Measurements from ENCODE around the gene NFIX.

NFIX gene

GRCh38 chr19:13010038-13010991, 15.0 kb downstream of the NFIX start:
- DNase-seq (ENCODE audit: low read depth, low spot score): no peak
- H3K4me3 ChIP-seq (ENCODE audit: low read depth, low read length): no peak overlapping the region
- in situ Hi-C loops (cut with HindIII; ENCODE audit: low sequenced_read_pairs): no loop called here
- no peak for TF ChIP-seq CTCF (IDR thresholded peaks at IDR 0.05; ENCODE audit: low read depth, low read length)

- H3K4me3 ChIP-seq (ENCODE audit: low read depth, low read length): no peak overlapping the region
- no peak for TF ChIP-seq CTCF (IDR thresholded peaks at IDR 0.05; ENCODE audit: low read depth, low read length)
- no peak for DNase-seq (ENCODE audit: low read depth, low spot score)
- in situ Hi-C loops (cut with HindIII; ENCODE audit: low sequenced_read_pairs): no loop called here
Observed at GRCh38 chr19:13010992-13011652, 15.8 kb downstream of the NFIX start.

- in situ Hi-C loops (cut with HindIII; ENCODE audit: low sequenced_read_pairs): no loop called here
- H3K4me3 ChIP-seq (ENCODE audit: low read depth, low read length): no peak overlapping the region
- peak; percentile 1 for TF ChIP-seq CTCF (IDR thresholded peaks at IDR 0.05; ENCODE audit: low read depth, low read length)
- DNase-seq (ENCODE audit: low read depth, low spot score): no peak
Observed at GRCh38 chr19:13011653-13012389, 16.5 kb downstream of the NFIX start.

GRCh38 chr19:13012390-13012689, 17.1 kb downstream of the NFIX start:
- no peak overlapping the region for H3K4me3 ChIP-seq (ENCODE audit: low read depth, low read length)
- DNase-seq (ENCODE audit: low read depth, low spot score): no peak
- TF ChIP-seq CTCF (IDR thresholded peaks at IDR 0.05; ENCODE audit: low read depth, low read length): no peak
- in situ Hi-C loops (cut with HindIII; ENCODE audit: low sequenced_read_pairs): no loop called here

- DNase-seq (ENCODE audit: low read depth, low spot score): peak; percentile 75
- no peak for TF ChIP-seq CTCF (IDR thresholded peaks at IDR 0.05; ENCODE audit: low read depth, low read length)
- in situ Hi-C loops (cut with HindIII; ENCODE audit: low sequenced_read_pairs): no loop called here
- H3K4me3 ChIP-seq (ENCODE audit: low read depth, low read length): peak overlapping the region; percentile 26
Observed at GRCh38 chr19:13012690-13013608, 17.7 kb downstream of the NFIX start.

- TF ChIP-seq CTCF (IDR thresholded peaks at IDR 0.05; ENCODE audit: low read depth, low read length): no peak
- DNase-seq (ENCODE audit: low read depth, low spot score): no peak
- in situ Hi-C loops (cut with HindIII; ENCODE audit: low sequenced_read_pairs): no loop called here
- H3K4me3 ChIP-seq (ENCODE audit: low read depth, low read length): peak overlapping the region; percentile 16
Observed at GRCh38 chr19:13013649-13014048, 18.4 kb downstream of the NFIX start.

Data from astrocyte of the spinal cord (primary cell).